Activated naive CD8-positive, alpha-beta T cell treated with anti-CD3 and anti-CD28 coated beads, Interleukin-2, amount 10 ng/mL, durations not matched to agents 7 days and 5 days (primary cell): ENCODE results near the gene ITM2C. TPM values are rescaled to one million over a fixed set of nuclear protein-coding genes. Genes with fewer than 3 reads are reported as not detected.

Source experiments
- ATAC-seq: fragments of 150-1000 bp; cut with Tn5 transposase; one replicate; pipeline ENCODE4 v1.10.0; 2021; ENCODE audit warnings: low read depth, moderate library complexity
- POLR2A ChIA-PET: fragments of 350-600 bp; sonication (Branson Sonifier 250); formaldehyde crosslinking; loops from one replicate; lab custom pipeline; 2021; ENCODE audit warnings: antibody characterized with exemption; lab: Charles Lee
- DNase-seq: peaks from one replicate; pipeline ENCODE4 v3.0.0; 2021
- H3K27ac Mint-ChIP-seq: one replicate; pipeline ENCODE4 v1.8.0; 2022; ENCODE audit warnings: mild to moderate bottlenecking, mixed read lengths
- H3K27me3 Mint-ChIP-seq: one replicate; pipeline ENCODE4 v1.8.0; 2022; ENCODE audit warnings: mild to moderate bottlenecking, moderate library complexity, mixed read lengths
- H3K36me3 Mint-ChIP-seq: one replicate; pipeline ENCODE4 v1.8.0; 2021; ENCODE audit warnings: mild to moderate bottlenecking, mixed read lengths
- H3K4me1 Mint-ChIP-seq: one replicate; pipeline ENCODE4 v1.8.0; 2021; ENCODE audit warnings: mixed read lengths
- H3K4me3 Mint-ChIP-seq: one replicate; pipeline ENCODE4 v1.8.0; 2022; ENCODE audit warnings: mild to moderate bottlenecking, moderate library complexity, mixed read lengths
- H3K9me3 Mint-ChIP-seq: one replicate; pipeline ENCODE4 v1.8.0; 2021; ENCODE audit warnings: mixed read lengths
- total RNA-seq, 2 experiments: library from RNA; stranded (reverse); gene quantifications; one replicate each; pipeline ENCODE4 v1.2.3, GENCODE V29; 2021

The ITM2C gene
- total RNA-seq, 2 experiments from 2014 or later, result 102 to 105 TPM

DNA sequence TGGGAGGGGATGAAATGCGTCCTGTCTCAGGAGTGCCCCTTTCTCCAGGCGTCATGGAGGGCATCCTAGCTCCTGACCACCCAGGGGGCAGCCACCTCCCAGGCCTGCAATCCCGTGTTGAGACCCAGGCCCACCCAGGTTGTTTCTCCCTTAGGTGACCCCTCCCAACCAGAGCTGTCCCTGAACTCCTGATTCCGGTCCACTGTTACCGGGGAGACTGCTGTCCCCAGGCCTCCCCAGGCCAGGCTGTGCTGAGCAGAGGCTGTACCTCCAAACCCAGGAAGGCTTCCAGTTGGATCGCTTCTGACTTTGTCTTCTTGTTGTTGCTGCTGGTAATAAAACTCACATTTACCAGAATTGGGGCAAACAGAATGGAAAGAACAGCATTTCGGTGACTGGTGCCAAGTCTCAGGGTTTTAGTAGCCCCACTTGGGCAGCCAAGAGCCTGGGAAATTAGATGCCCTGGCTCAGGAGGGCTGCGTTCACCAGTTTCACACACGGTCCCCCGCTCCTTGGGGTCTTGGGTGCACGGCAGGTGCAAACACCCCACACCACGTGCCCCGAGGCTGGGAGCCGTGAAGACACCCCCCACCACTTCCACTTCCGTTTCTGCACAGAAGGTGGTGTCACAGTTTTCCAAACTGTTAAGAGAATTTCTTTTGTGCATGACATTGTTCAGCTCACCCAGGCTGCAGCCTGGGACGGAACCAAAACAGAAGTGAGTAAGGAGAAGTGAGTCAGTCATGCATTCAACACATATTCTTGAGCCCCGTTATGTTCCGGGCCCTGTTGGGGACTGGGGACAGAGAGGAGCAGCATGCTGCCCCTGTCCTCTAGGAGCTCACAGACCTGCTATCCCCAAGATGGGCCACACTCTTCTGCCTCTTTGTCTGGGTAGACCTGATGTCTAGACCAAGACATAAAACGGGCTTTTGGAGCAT lies 29.4 kb downstream of the ITM2C start:
- H3K27me3 Mint-ChIP-seq, result peaks cover 10% of the 10 kb centered on the region
- peak overlapping the region; percentile 26 for H3K27ac Mint-ChIP-seq
- DNase-seq, result peak; percentile 41
- no peaks in the 10 kb centered on the region for H3K9me3 Mint-ChIP-seq
- peak overlapping the region; percentile 28 for H3K4me3 Mint-ChIP-seq
- H3K36me3 Mint-ChIP-seq, result peaks cover 3% of the 10 kb centered on the region
- peaks cover 38% of the 10 kb centered on the region for H3K4me1 Mint-ChIP-seq
- POLR2A ChIA-PET, result interaction anchor here (0.9 to 2.8 kb wide), 4 partner anchors 16 to 91 kb away, joined by 3 to 9 read pairs (median 4); partner anchors contain the start of genes GPR55 and ITM2C
- ATAC-seq, result peak; percentile 46

DNA sequence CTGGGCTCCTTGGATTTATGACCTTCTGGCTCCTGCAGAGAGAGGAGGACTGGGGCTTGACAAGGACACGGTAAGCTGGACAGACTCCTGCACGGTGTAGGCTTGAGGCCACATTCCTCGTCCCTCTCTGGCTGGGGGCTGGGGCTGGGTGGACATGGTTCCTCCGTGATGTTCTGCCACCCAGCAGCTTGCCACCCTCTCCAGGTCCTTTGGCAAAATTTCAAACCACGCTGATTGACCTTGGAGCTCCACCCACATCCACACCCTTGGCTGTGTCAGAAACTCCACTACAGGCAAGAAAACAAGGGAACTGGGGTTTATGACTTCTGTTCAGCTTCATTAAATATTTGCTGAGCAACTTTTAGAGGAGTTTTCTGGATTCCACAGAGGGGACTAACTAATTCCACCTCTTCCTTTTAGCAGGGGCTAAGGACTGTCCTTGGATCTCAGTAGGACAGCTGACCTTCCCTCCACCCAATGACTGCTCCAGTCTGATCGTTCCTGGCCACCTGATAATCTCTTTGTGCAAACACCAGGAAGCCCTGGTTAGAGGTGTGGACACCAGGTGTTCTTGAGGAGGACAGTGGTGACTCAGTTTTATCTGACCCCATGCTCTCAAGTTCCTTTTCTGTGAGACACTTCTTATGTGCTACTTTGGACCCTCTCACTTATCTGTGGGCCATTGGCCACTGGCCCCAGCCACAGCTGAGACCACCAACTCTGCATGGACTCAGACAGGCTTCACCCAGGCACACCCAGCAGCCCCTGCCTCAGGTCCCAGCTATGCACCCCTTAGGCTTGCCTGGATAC lies 31.0 kb downstream of the ITM2C start:
- H3K36me3 Mint-ChIP-seq, result peaks cover 3% of the 10 kb centered on the region
- DNase-seq (no peak), ATAC-seq (no peak)
- no peak overlapping the region for H3K27ac Mint-ChIP-seq
- H3K4me3 Mint-ChIP-seq, result no peak overlapping the region
- H3K27me3 Mint-ChIP-seq, result peaks cover 6% of the 10 kb centered on the region
- POLR2A ChIA-PET, result no interaction called here
- H3K4me1 Mint-ChIP-seq, result peaks cover 35% of the 10 kb centered on the region
- no peaks in the 10 kb centered on the region for H3K9me3 Mint-ChIP-seq

DNA sequence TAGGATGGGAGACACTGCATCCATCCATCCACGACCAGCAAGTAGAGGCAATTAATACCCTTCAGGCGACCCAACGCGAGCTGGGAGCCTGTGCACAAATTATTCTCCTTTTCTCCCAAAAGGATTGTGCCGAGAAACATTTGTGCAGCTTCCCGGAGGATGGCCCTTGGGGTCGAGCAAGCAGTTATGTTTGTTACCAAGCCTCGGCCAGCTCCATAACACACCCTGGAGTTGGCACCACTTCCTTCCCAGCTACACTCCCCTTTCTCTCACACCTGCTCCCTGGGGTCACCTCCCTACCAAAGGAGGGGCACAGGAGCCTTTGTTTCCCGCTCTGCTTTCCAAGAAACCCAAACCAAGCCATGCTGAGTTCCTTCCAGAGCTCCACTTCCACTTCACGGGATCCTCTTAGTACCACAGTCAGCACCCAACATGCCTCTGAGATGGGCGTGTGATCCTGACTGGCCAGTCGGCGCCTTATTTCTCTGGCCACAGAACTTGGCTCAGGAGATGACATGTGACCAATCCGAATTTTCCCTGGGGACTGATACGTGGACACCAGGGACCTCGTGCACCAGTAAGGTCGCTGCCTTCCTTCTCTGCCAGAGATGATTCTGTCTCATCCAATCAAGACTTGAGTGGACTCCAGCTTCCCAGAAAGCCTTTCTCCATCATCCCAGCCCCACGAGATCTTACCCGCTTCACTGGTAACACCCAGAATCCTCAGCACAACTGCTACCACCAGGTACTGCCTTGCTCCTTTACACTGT lies 31.8 kb downstream of the ITM2C start:
- Mint-ChIP-seq H3K27ac (peak overlapping the region; percentile 77), H3K4me3 (no peak overlapping the region), H3K9me3 (no peaks in the 10 kb centered on the region), H3K36me3 (peaks cover 3% of the 10 kb centered on the region), H3K4me1 (peaks cover 29% of the 10 kb centered on the region), H3K27me3 (peaks cover 8% of the 10 kb centered on the region)
- POLR2A ChIA-PET, result no interaction called here
- ATAC-seq (no peak), DNase-seq (peak; percentile 25)

DNA sequence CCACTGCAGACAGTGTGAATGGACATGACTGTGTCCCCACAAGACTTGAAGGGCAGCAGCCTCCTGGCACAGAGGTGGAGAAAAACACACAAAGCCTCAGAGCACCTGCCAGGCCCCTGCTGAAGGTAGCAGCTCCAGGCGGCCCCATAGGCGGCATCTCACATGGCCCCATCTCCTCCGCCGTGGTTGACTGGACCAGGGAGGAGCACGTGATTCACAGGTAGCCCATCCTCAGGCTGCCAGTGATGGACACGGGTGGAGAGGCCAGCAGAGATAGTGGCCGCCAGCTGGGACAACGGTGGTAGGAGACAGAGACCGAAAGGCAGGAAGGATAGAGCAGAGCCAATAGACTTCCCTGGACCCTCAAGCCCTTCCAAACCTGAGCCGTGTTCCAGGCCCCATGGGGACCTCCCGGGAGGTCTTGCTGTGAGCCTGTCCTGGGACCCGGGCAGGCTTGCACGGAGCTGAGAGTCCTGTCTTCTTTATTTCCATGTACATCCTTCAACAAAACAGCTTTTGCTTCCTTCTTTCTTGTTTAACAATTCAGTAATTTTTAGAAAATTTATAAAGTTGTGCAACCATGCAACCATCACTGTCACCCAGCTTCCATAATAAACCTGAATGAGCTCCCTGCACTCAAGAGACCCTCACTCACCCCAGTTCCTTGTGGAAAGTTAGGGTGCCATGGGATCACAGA lies 33.4 kb downstream of the ITM2C start:
- POLR2A ChIA-PET, result interaction anchor here (1.1 kb wide), 1 partner anchor 89 kb away, joined by 3 read pairs; no protein-coding TSS in a partner anchor
- H3K36me3 Mint-ChIP-seq, result peaks cover 3% of the 10 kb centered on the region
- peaks cover 2% of the 10 kb centered on the region for H3K27me3 Mint-ChIP-seq
- H3K4me1 Mint-ChIP-seq, result peaks cover 21% of the 10 kb centered on the region
- H3K4me3 Mint-ChIP-seq, result no peak overlapping the region
- ATAC-seq, result no peak
- no peak for DNase-seq
- no peaks in the 10 kb centered on the region for H3K9me3 Mint-ChIP-seq
- no peak overlapping the region for H3K27ac Mint-ChIP-seq

DNA sequence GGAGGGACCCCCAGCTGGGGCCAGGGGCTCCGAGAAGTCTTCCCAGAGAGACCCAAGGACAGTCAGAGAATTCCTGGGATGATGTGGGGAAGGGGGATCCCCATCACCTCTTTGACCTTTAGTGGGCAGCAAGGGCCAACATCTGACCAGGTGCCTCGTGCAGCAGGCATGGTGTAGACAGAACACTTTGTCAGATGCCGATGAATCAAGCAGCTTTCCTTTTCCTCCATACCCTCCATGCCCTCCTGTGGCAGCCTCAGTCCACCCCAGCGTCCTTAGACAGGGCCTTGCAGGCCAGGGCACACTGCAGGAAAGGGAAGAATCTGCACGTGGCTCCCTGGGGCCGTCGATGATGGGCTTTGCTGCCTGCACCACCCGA lies 34.0 kb downstream of the ITM2C start:
- Mint-ChIP-seq H3K27me3 (peaks cover 2% of the 10 kb centered on the region), H3K27ac (no peak overlapping the region), H3K4me3 (no peak overlapping the region), H3K9me3 (no peaks in the 10 kb centered on the region), H3K4me1 (peaks cover 18% of the 10 kb centered on the region), H3K36me3 (peaks cover 3% of the 10 kb centered on the region)
- POLR2A ChIA-PET, result interaction anchor here (1.1 kb wide), 1 partner anchor 89 kb away, joined by 3 read pairs; no protein-coding TSS in a partner anchor
- ATAC-seq, result no peak
- no peak for DNase-seq

DNA sequence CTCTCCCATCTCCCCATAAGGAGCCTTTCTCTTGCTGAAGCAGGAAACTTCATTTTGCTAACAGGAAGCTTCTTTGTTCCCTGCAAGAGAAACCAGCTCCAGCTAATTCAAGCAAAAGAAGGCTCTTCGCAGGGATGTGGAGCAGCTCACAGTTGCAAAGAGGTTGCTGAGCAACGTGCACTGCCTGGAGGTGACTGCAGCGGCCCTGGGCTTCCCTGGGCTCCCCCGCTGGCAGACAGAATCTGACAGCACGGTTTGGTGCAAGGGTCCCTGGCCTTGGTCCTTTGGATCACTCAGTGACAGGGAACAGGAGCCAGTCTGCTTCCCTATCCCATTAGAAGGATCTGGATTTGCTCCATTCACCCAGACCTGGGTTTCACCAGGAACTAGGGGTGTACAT lies 34.5 kb downstream of the ITM2C start:
- no peak for DNase-seq
- POLR2A ChIA-PET, result no interaction called here
- ATAC-seq, result no peak
- Mint-ChIP-seq H3K4me3 (no peak overlapping the region), H3K4me1 (peaks cover 14% of the 10 kb centered on the region), H3K27ac (no peak overlapping the region), H3K36me3 (peaks cover 3% of the 10 kb centered on the region), H3K9me3 (no peaks in the 10 kb centered on the region), H3K27me3 (peaks cover 2% of the 10 kb centered on the region)

DNA sequence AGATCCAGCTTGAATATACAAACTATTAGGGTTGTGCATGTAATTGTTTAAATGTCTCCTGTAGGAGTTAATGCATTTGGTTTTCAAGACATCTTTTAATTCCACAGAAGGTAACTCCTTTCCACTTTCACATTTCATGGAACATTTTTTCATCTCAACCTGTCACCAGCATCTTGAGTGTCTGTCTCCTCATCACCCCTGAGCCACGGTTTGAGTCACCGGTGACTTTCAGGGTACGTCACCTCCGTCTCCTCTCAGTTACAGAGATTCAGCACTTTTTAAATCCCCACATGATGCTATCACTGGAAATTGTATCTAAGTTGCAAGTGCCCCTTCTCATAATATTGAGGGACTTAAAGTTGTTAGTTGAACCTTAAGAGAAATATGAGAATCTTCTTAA lies 35.0 kb downstream of the ITM2C start:
- Mint-ChIP-seq H3K27me3 (peaks cover 2% of the 10 kb centered on the region), H3K4me1 (peaks cover 13% of the 10 kb centered on the region), H3K4me3 (no peak overlapping the region), H3K9me3 (no peaks in the 10 kb centered on the region), H3K36me3 (no peaks in the 10 kb centered on the region), H3K27ac (no peak overlapping the region)
- DNase-seq (no peak), ATAC-seq (no peak)
- POLR2A ChIA-PET, result no interaction called here

DNA sequence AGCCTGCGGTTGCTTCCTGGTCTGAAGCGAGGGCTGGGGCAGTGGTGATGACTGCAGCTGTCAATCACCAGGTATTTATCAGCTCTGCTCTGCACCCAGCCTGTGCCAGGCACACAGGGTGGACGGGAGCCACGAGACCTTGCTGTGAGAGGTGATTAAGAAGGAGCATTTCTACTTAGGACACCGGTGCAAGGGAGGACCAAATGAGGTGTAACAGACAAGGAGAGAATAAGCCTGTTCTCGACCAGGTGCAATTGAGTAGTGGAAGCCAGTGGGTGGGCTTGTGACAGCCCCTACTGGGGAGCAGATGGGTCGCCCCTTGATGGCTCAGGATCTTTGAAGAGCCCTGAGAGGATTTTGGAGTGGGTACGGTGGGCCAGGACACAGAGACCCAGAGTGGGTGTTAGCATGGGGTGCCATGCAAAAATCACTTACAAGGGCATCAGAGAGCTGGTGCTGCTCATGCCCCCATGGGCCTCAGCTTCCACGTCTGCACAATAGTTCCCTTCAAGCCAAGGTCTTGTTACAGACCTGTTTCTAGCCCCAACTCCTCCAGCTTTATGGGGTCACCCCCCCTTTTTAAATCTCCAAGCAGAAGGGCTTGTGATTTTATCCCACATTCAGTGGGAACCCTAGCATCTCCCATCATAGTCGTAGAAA lies 35.7 kb downstream of the ITM2C start:
- H3K36me3 Mint-ChIP-seq, result no peaks in the 10 kb centered on the region
- no peak overlapping the region for H3K4me3 Mint-ChIP-seq
- DNase-seq (no peak), ATAC-seq (no peak)
- H3K9me3 Mint-ChIP-seq, result no peaks in the 10 kb centered on the region
- no peak overlapping the region for H3K27ac Mint-ChIP-seq
- POLR2A ChIA-PET, result no interaction called here
- peaks cover 2% of the 10 kb centered on the region for H3K27me3 Mint-ChIP-seq
- H3K4me1 Mint-ChIP-seq, result peaks cover 19% of the 10 kb centered on the region

DNA sequence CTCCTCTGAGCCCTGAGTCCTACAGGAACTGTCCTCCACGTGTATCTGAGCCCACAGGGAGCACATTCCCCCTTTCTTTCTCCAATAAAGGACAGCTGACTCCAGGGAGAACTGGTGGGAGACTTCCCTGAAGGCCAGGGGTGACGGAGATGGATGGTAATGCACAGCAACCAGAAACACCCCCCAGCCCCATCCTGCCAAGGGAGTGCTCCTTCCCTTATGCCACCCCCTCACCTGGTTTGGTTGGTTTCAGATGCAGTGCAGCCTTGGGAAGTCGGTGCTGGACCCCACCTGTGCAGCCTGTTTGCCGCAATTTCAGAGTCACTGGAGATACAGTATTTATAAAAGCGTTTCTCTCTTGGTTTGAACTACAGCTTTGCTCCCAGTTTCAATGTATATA lies 36.3 kb downstream of the ITM2C start:
- POLR2A ChIA-PET, result no interaction called here
- DNase-seq (no peak), ATAC-seq (no peak)
- no peak overlapping the region for H3K27ac Mint-ChIP-seq
- H3K4me3 Mint-ChIP-seq, result no peak overlapping the region
- H3K4me1 Mint-ChIP-seq, result peaks cover 19% of the 10 kb centered on the region
- no peaks in the 10 kb centered on the region for H3K36me3 Mint-ChIP-seq
- H3K27me3 Mint-ChIP-seq, result peaks cover 2% of the 10 kb centered on the region
- H3K9me3 Mint-ChIP-seq, result no peaks in the 10 kb centered on the region

DNA sequence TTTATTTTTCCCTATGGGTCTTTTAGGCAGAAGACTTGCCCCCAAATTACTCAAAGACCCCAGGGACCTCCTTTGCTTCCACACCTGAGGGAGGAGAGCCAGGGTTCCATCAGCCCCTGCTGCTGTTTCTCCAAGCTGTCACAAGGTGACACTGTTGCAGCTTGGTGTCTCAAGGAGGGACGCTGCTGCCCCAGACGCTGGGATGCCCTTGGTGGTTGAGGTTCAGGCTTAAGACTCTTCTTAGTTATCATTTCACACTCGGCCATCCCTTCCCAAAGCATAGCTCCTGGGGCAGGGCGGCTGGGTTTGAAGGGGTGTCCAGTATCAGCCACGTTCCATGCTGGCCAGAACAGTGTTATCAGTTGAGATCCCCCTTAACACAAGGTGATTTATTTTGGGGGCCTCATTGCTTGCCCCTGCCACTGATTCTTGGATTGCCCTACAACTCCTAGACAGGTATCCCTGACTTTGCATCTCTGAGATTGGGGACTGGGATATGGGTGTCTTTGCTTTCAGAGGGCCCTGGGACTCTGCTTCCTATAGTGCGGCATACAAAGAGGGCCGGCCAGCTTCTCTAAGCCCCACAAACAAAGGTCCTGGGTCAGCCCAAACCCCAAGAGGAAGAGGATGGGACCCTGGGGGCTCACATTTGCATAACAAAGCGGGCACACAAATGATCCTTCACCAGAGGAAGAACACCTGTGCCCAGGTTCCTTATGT lies 37.6 kb downstream of the ITM2C start:
- H3K36me3 Mint-ChIP-seq, result peaks cover 3% of the 10 kb centered on the region
- DNase-seq (peak; percentile 50), ATAC-seq (peak; percentile 27)
- POLR2A ChIA-PET, result interaction anchor here (0.9 kb wide), 1 partner anchor 82 kb away, joined by 3 read pairs; no protein-coding TSS in a partner anchor
- H3K27me3 Mint-ChIP-seq, result peaks cover 2% of the 10 kb centered on the region
- no peak overlapping the region for H3K27ac Mint-ChIP-seq
- H3K4me3 Mint-ChIP-seq, result no peak overlapping the region
- peaks cover 22% of the 10 kb centered on the region for H3K4me1 Mint-ChIP-seq
- H3K9me3 Mint-ChIP-seq, result no peaks in the 10 kb centered on the region

DNA sequence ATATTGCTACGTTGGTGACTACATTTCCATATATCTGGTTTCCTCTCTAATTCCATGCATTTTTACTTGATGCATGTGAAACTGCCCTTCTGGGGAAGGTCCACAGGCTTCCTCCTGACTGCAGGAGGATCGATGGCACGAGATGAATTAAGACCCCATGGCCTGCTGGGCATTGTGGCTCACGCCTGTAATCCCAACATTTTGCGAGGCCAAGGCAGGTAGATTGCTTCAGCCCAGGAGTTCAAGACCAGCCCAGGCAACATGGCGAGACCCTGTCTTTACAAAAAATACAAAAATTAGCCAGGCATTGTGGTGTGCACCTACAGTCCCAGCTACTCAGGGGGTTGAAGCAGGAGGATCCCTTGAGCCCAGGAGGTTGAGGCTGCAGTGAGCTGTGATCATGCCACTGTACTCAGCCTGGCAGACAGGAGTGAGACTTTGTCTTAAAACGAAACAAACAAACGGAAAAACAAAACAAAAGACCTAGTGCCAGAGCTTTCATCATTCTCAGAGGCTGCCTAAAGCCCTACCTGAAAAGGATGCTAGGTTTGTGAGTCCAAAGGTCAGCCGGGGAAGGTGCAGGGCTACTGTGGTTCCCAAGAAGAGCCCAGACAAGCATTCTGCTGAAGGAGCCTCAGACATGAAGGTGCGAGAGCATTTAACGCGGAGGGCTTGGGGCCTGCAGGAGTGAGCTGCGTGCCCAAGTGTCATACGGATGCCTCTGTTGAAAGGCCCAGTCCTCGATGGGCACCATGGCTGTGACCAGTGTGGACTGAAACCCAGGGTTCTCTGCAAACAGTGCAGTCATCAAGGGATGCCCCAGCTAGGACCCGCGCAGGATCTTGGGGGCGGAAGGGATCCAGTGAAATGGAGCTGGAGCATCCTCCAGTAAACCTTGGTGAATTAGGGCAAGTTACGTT lies 38.7 kb downstream of the ITM2C start:
- DNase-seq (peak; percentile 23), ATAC-seq (no peak)
- peaks cover 2% of the 10 kb centered on the region for H3K27me3 Mint-ChIP-seq
- peaks cover 5% of the 10 kb centered on the region for H3K36me3 Mint-ChIP-seq
- no peaks in the 10 kb centered on the region for H3K9me3 Mint-ChIP-seq
- peaks cover 24% of the 10 kb centered on the region for H3K4me1 Mint-ChIP-seq
- no peak overlapping the region for H3K27ac Mint-ChIP-seq
- POLR2A ChIA-PET, result interaction anchor here (1.5 to 2.8 kb wide), 2 partner anchors 21 to 82 kb away, joined by 4 to 8 read pairs; partner anchors contain the start of gene GPR55
- H3K4me3 Mint-ChIP-seq, result no peak overlapping the region
